Inferior parietal cortex (tissue), 1 donor: ENCODE data around the gene MEGF11.
"Not testable (repeated sequence)": the region's sequence is repeated elsewhere in the genome, so short reads cannot be mapped to it uniquely, and the experiment has no call there.

Experiments
- DNase-seq: peaks from one replicate; pipeline ENCODE4 v3.0.0-alpha.2; 2016; ENCODE audit errors: extremely low spot score

Gene MEGF11

DNA sequence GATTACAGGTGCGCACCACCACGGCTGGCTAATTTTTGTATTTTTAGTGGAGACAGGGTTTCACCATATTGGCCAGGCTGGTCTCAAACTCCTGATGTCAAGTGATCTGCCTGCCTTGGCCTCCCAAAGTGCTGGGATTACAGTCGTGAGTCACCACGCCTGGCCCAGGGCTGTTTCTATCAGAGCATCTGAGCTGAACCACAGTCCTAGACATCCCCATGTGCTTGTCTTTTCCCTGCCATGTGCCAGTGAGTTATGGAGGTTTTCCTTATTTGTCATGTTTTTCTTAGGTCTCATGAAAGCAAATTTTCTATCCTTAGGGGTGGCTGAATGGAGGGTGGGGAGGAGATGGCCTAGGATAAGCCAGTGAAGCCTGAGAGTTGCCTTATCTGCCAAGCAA lies 250.4 kb downstream of the MEGF11 start:
- DNase-seq: not testable (repeated sequence)

- DNase-seq: no peak
These were observed 251.7 kb downstream of the MEGF11 start for GRCh38 chr15:66001717-66002426.

GRCh38 chr15:66001042-66001441 lies 252.5 kb downstream of the MEGF11 start:
- DNase-seq: no peak

GRCh38 chr15:65998486-65998885 lies 255.1 kb downstream of the MEGF11 start:
- DNase-seq: no peak

GRCh38 chr15:65996901-65997300 lies 256.6 kb downstream of the MEGF11 start:
- DNase-seq: no peak

GRCh38 chr15:65994832-65995231 lies 258.7 kb downstream of the MEGF11 start:
- no peak for DNase-seq

GRCh38 chr15:65993762-65994161 lies 259.8 kb downstream of the MEGF11 start:
- no peak for DNase-seq

- DNase-seq: no peak
These were observed 260.3 kb downstream of the MEGF11 start for GRCh38 chr15:65993236-65993635.

DNA sequence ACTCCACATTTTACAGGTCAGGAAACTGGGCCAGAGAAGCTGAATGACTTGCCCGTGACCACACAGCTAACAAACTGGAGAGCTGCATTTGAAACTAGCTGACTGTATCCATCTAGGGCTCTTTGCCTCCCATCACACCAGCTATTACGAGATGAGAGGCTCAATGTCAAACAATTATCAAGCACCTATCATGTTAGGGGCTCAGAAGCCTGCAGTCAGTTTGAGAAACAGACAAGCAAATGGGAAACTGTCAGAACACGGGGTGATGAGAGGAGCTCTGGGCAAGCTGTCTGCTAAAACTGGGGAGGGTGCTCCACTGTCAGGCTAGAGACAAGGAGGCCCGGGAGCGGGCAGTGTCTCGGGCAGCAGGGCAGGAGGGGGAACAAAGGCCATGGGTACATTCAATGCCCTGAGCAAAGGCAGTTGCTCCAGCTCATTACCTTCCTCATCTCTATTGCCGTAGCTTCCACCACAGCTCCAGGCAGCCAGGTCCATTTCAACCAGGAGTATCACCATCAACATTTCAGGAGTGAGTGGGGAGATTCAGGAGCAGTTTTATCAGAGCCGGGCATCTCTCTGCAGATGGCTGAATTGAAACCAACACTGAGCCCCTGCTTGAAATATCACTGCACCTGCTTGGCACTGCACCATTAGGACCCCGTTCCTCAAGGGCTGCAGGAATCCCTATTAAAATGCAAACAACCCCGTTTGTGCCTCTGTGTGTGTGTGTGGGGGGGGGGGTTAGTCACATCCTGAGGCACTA lies 261.6 kb downstream of the MEGF11 start:
- no peak for DNase-seq

GRCh38 chr15:65990298-65990981 lies 263.1 kb downstream of the MEGF11 start:
- no peak for DNase-seq

GRCh38 chr15:65987100-65987499 lies 266.4 kb downstream of the MEGF11 start:
- DNase-seq: no peak

DNA sequence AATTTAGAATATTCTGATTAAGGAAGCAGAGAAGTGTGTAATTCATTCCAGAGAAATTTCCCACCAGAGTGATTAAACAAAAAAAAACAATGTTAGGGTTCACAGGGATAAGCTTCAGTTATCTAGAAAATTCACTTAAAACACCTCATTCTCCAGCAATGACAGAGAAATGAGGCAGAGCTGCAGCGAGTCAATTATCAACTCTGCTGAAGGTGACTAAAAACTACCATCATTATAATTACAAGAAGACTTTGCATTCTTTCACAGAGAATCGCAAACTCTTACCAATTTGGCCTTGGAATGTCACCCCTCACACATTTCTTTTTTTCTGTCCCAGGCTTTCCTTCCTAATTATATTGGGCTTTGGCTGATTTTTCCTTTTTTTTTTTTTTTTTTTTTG lies 267.1 kb downstream of the MEGF11 start:
- no peak for DNase-seq

DNA sequence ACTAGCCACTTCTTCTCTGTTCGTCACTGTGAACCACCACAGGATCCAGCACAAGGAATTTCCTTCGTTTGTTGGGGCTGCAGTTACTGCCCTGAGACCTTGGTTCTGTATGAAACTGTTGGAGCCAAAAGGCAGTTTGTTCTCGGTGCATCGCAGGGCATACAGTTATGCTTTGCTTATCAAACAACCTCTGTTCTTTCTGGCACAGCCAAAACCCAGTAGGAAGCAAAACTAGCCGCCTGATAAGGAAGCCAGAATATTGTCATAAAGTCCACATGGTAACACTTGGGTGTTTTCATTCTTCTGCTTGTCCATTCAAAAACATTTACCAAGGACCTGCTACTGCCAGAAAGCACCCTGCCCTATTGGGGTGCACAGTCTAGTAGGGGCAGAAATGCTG lies 268.2 kb downstream of the MEGF11 start:
- DNase-seq: no peak

GRCh38 chr15:65982627-65983322 lies 270.8 kb downstream of the MEGF11 start:
- DNase-seq: no peak

DNA sequence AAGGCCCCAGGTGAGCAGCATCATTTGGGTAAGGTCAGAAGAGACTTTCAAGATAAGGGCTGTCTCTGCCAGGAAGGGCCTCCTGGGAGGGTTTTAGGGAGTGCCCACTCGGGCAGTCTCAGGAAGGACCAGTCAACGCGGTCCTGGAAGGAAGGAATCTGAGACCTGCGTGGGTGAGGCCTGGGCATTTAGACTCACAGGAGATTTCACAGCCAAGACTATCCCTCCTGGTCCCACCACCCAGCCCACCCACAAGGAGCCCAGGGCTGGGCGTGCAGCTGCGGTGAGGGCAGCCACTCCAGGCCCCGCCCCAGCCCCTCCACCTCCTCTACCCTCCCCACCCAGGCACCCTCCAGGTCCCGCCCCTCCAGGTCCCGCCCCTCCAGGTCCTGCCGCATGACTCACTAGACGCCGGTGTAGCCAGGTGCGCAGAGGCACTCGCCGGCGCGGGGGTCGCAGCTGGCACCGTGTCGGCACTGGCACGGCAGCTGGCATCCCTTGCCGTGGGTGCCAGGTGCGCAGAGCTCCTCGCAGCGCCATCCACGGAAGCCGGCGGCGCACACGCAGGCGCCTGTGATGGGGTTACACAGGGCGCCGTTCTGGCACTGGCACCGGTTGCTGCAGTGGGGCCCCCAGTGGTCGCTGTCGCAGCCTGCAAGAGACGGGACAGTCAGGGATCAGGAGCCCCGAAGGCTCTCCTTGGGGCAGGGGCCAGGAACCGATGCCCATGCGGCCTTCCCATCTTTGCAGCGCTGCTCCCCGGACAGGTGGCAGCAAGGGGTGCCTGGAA lies 271.5 kb downstream of the MEGF11 start:
- no peak for DNase-seq

DNA sequence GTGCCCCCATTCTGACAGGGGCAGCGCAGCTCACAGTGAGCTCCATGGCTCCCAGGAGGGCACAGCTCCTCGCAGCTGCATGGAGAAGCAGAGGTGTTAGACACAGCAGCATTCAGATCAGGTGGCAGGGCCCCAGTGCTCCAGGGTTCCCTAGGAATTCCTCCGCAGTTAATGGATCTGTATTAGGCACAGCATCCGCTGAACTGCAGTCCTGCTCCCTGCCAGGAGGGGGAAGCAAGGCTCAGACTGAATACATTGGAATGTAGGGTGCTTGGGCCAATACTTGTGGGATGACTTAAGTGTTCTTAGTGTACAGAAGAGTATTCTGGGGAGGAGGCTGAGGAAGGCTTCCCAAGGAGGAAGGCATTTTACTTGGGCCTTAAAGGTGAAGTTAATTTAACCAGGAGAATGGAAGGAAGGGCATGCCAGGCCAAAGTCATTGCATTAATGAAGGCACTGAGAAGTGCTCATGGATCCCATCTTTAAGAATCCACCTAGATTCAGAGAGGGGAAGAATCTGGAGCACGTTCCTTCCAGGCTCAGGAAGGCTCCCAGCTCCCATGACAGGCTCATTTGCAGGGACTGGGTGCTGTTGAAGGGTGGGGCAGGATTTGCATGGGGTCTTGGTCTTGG lies 272.6 kb downstream of the MEGF11 start:
- DNase-seq: peak; percentile 55

DNA sequence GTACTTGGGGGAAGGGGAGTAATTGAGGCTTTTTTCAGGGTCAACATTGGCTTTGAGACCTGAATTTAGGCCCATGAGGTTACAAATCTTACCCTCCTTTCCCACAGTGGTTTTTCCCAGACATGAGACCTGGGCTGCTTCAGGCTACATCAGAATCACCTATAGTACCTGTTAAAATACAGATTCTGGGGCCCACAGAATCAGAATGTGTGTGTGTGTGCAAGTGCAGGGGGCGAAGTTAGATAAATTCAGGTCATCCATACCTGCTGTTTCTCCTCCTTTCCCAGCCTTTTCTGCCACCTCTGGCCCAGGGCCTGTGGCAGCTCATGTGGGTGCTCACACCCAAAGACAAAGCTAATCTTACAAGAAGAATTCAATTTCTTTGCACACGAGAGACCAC lies 273.7 kb downstream of the MEGF11 start:
- no peak for DNase-seq

GRCh38 chr15:65979316-65979715 lies 274.2 kb downstream of the MEGF11 start:
- no peak for DNase-seq

DNA sequence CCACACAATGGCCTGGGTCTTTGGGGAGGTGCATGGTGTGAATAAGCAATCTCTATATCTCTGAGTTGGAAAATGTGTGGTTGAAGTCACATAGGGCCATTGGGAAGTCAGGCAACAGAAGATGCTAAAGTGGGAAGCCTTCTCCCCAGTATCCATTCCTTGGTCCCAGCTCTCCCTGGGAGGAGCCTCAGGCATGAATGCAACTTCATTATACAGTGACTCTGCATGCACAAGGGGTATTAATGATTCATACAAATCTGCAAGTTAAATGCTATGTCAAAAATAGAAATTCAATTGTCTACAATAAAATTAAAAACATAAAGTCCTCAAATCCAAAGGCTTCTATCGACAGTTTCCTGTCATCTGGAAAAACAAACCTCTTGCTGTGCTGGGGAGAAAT lies 275.4 kb downstream of the MEGF11 start:
- no peak for DNase-seq

DNA sequence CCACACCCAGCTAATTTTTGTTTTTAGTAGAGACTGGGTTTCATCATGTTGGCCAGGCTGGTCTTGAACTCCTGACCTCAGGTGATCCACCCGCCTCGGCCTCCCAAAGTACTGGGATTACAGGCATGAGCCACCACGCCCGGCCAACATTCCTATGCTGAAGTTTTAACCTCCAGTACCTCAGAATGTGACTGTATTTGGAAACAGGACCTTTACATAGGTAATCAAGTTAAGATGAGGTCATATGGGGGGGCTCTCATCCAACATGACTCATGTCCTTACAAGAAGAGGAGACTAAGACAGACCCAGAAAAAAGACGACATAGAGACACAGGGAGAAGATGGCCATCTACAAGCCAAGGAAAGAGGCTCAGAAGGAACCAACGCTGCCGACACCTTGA lies 277.4 kb downstream of the MEGF11 start:
- DNase-seq: not testable (repeated sequence)

- DNase-seq: no peak
These were observed 281.9 kb downstream of the MEGF11 start for GRCh38 chr15:65971741-65971995.
